ENCODE results near the gene DLGAP3. TPM values are rescaled to one million over a fixed set of nuclear protein-coding genes. Genes with fewer than 3 reads are reported as not detected.
"Not testable (repeated sequence)": the region's sequence is repeated elsewhere in the genome, so short reads cannot be mapped to it uniquely, and the experiment has no call there.

The DLGAP3 gene
- total RNA-seq, 6 experiments from 2014 or later, result 0.07 TPM; not detected in 5

DNA sequence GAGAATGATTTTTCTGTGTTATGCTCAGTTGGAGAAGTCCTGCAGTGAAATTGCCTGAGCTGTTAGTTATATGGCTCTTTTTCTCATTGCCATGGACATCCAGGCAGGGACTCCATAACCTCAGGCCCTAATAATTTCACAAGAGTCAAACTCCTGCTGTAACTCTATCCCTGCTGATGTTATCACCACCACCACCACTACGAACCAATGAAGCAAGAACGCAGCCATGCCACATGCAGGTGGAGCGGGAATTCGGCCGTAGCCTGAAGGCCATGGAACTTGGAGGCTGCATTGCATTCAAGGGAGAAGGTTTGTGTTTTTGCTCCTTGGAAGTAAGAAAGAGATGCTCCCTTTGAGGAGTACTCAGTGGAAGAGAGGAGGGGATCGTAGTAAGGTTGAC is 16.8 kb upstream of the DLGAP3 start:
- peaks cover 5% of the 10 kb centered on the region; the same call in 1 of the 2 replicates for H3K36me3 Mint-ChIP-seq (ENCODE audit: low read depth)
- H3K4me3 Mint-ChIP-seq, result no peak overlapping the region
- H3K27me3 Mint-ChIP-seq (ENCODE audit: insufficient read depth), result peaks cover 3% of the 10 kb centered on the region
- no peaks in the 10 kb centered on the region for H3K4me1 Mint-ChIP-seq (ENCODE audit: low read depth)
- DNase-seq, result no peak
- peaks cover 5% of the 10 kb centered on the region; the same call in 1 of the 2 replicates for H3K9me3 Mint-ChIP-seq
- H3K27ac Mint-ChIP-seq, result no peak overlapping the region
- TF ChIP-seq, protein P1, sequence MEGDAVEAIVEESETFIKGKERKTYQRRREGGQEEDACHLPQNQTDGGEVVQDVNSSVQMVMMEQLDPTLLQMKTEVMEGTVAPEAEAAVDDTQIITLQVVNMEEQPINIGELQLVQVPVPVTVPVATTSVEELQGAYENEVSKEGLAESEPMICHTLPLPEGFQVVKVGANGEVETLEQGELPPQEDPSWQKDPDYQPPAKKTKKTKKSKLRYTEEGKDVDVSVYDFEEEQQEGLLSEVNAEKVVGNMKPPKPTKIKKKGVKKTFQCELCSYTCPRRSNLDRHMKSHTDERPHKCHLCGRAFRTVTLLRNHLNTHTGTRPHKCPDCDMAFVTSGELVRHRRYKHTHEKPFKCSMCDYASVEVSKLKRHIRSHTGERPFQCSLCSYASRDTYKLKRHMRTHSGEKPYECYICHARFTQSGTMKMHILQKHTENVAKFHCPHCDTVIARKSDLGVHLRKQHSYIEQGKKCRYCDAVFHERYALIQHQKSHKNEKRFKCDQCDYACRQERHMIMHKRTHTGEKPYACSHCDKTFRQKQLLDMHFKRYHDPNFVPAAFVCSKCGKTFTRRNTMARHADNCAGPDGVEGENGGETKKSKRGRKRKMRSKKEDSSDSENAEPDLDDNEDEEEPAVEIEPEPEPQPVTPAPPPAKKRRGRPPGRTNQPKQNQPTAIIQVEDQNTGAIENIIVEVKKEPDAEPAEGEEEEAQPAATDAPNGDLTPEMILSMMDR (IDR thresholded peaks at IDR 0.05), result no peak

DNA sequence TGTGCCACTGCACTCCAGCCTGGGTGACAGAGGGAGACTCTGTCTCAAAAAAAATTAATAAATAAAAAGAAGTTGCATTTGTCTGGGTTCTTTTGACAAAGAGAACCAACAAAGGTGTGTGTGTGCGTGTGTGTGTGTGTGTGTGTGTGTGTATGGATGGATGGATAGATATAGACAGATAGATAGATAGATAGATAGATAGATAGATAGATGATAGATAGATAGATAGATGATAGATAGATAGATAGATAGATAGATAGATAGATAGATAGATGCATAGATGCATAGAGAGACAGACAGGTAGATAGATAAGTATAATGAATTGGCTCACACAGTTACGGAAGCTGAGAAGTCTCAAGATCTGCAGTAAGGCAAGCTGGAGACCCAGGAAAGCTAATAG is 12.3 kb upstream of the DLGAP3 start:
- not testable (repeated sequence) for H3K4me3 Mint-ChIP-seq; H3K9me3 Mint-ChIP-seq; H3K4me1 Mint-ChIP-seq (ENCODE audit: low read depth); DNase-seq; H3K27me3 Mint-ChIP-seq (ENCODE audit: insufficient read depth); H3K27ac Mint-ChIP-seq; H3K36me3 Mint-ChIP-seq (ENCODE audit: low read depth)

DNA sequence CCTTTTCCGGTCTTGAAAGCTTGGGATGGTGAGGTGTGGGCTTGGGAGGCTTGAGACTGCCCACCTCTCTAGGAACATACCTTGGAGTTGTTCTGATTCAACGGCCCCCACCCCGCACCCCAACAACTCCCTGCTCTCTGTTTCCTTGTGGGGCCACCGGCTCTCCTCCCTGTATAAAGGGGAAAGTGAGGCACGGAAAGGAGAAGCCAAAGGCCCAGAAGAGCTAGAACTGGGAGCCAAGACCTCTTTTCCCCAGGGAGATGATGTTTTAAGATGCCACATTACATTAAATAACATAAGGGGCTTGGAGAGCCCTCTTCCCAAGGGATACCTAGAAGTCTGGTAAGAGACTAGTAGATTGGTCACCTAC is 1.2 kb upstream of the DLGAP3 start:
- no peaks in the 10 kb centered on the region for H3K9me3 Mint-ChIP-seq
- H3K4me3 Mint-ChIP-seq, result no peak overlapping the region
- H3K27ac Mint-ChIP-seq, result no peak overlapping the region
- TF ChIP-seq, protein P1 (IDR thresholded peaks at IDR 0.05), result no peak
- no peak for DNase-seq
- H3K4me1 Mint-ChIP-seq (ENCODE audit: low read depth), result peaks cover 6% of the 10 kb centered on the region
- peaks cover 41% of the 10 kb centered on the region for H3K27me3 Mint-ChIP-seq (ENCODE audit: insufficient read depth)
- peaks cover 6% of the 10 kb centered on the region; the same call in 1 of the 2 replicates for H3K36me3 Mint-ChIP-seq (ENCODE audit: low read depth)

DNA sequence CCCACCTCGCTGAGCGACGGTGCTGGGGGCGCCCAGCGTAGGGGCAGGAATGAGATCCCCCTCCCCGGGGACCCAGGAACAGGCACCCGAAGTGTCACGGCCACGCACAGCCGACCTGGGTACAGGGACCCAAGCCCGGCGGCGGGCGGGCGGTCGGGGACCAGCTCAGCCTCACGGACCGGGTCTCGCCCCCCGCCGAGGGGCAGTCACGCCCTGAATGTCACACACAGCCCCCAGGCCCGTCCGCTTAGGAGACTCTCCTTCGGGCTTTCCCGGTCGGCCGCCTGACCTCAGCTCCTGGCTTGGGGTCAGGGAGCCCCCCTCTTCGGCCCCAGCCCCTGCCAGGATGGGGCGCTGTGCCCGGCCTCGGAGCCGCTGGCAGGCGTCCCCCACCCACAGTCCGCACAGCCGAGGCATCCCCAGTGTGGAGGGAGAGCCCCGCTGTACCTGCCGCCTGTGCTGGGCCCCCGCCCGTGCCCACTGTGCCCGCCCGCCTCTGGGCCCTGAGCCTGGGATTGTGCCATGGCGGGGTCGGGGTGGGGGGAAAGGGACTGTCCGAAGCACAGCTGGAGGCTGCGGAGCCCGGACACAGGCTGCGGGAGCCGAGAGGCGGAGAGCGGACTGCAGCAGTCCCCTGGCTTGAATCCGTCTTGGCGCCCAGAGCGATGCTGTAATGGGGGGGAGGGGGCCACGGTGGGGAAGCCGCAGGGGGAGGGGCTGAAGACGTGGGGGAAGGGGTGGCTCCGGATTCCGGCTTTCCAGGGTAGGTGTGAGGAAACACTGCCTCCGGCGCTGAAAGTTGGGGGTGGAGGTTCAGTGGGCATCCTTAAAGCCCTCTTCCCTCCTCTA is 627 bp upstream of the DLGAP3 start:
- H3K9me3 Mint-ChIP-seq, result no peaks in the 10 kb centered on the region
- H3K4me1 Mint-ChIP-seq (ENCODE audit: low read depth), result peaks cover 6% of the 10 kb centered on the region
- peaks cover 6% of the 10 kb centered on the region; the same call in 1 of the 2 replicates for H3K36me3 Mint-ChIP-seq (ENCODE audit: low read depth)
- peaks cover 39% of the 10 kb centered on the region for H3K27me3 Mint-ChIP-seq (ENCODE audit: insufficient read depth)
- TF ChIP-seq, protein P1 (IDR thresholded peaks at IDR 0.05), result no peak
- no peak overlapping the region for H3K27ac Mint-ChIP-seq
- DNase-seq, result no peak
- no peak overlapping the region for H3K4me3 Mint-ChIP-seq

DNA sequence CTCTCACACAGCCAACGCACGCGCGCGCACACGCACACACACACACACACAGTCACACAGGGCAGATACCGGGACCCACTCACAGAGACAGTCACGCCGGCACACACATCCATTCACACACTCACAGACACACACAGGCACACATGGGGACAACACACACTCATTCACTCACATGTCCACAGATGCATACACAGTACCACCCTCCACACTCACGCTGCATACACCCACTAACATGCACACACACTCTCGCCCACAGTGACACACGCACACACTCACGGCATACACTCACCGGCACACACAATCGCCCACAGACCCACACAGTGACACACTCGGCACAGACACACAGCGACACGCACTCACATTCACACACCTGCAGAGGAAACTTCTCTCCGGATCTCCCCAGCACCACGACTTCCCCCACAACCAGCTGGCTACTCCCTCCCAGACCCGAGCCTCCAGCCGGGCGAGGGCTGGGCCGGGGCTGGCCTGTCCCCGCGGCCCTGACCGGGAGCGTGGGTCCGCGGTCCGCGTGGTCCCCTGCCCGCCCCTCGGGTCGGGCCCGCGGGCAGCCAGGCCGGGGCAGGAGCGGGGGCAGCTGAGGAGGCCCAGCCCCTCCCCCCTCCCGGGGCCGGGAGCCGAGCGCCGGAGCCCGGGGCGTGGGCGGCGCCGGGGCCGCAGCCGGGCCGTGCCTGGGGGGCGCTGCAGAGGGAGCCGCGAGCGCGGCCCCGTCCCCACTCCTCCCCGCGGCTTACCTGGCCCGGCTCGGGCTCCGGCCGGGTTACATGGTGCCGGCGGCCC is 552 bp downstream of the DLGAP3 start:
- no peak overlapping the region; the same call in 1 of the 2 replicates for H3K4me3 Mint-ChIP-seq
- TF ChIP-seq, protein P1 (IDR thresholded peaks at IDR 0.05), result no peak
- no peaks in the 10 kb centered on the region for H3K9me3 Mint-ChIP-seq
- H3K4me1 Mint-ChIP-seq (ENCODE audit: low read depth), result peaks cover 6% of the 10 kb centered on the region
- peaks cover 39% of the 10 kb centered on the region for H3K27me3 Mint-ChIP-seq (ENCODE audit: insufficient read depth)
- H3K36me3 Mint-ChIP-seq (ENCODE audit: low read depth), result peaks cover 6% of the 10 kb centered on the region; the same call in 1 of the 2 replicates
- no peak overlapping the region for H3K27ac Mint-ChIP-seq
- DNase-seq, result no peak
